ENCODE measurements around the gene AASDH.

The AASDH gene

DNA sequence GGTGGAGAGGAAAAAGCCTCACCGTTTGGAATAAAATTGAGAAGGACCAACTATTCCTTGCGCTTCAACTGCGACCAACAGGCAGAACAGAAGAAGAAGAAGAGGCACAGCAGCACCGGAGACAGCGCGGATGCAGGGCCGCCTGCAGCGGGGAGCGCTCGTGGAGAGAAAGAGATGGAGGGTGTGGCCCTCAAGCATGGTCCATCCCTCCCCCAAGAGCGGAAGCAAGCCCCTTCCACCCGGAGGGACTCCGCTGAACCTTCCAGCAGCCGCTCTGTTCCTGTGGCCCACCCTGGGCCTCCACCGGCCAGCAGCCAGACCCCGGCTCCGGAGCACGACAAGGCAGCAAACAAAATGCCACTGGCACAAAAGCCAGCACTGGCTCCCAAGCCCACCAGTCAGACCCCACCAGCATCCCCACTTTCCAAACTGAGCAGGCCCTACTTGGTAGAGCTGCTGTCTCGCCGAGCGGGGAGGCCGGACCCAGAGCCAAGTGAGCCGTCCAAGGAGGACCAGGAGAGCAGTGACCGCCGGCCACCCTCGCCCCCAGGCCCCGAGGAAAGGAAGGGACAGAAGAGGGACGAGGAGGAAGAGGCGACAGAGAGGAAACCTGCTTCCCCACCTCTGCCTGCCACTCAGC, 71.2 kb downstream of the AASDH start:
- DNase-seq (ENCODE audit: low read depth): no peak

DNA sequence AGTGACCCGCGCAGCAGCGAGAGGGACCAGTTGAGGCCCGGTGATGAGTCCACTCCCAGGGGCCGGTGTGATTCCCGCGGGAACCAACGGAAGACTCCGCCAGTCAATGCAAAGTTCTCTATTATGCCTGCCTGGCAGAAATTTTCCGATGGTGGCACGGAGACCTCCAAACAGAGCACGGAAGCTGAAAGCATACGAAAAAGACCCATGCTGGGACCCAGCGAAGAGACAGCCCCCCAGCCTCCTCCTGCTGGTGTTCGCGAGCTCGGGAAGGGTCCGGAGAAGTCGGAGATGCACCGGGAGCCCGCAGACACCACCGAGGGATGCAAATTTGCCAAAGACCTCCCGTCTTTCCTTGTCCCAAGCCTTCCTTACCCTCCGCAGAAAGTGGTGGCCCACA, 71.7 kb downstream of the AASDH start:
- no peak for DNase-seq (ENCODE audit: low read depth)

DNA sequence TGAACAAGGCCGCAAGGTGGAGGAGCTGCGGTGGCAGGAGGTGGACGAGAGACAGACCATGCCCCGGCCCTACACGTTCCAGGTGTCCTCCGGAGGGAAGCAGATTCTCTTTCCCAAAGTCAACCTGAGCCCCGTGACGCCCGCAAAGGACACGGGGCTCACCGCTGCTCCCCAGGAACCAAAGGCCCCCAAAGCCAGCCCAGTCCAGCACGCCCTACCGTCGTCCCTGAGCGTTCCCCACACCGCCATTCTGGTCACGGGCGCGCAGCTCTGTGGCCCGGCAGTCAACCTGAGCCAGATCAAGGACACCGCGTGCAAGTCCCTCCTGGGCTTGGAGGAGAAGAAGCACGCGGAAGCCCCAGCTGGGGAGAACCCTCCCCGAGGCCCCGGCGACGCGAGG, 72.2 kb downstream of the AASDH start:
- DNase-seq (ENCODE audit: low read depth): no peak

DNA sequence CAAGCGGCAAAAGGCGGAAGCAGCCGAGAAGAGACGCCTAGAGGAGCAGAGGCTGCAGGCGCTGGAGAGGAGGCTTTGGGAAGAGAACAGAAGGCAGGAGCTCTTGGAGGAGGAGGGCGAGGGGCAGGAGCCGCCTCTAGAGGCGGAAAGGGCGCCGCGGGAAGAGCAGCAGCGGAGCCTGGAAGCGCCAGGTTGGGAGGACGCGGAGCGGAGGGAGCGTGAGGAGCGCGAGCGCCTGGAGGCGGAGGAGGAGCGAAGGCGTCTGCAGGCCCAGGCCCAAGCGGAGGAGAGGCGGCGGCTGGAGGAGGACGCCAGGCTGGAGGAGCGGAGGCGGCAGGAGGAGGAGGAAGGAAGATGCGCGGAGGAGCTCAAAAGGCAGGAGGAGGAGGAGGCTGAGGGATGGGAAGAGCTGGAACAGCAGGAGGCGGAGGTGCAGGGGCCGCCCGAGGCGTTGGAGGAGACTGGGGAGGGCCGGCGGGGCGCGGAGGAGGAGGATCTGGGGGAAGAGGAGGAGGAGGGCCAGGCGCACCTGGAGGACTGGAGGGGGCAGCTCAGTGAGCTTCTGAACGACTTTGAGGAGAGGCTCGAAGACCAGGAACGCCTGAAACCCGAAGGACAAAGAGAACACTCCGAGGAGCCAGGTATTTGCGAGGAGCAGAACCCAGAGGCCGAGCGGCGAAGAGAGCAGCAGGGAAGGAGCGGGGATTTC, 72.9 kb downstream of the AASDH start:
- DNase-seq (ENCODE audit: low read depth): no peak

DNA sequence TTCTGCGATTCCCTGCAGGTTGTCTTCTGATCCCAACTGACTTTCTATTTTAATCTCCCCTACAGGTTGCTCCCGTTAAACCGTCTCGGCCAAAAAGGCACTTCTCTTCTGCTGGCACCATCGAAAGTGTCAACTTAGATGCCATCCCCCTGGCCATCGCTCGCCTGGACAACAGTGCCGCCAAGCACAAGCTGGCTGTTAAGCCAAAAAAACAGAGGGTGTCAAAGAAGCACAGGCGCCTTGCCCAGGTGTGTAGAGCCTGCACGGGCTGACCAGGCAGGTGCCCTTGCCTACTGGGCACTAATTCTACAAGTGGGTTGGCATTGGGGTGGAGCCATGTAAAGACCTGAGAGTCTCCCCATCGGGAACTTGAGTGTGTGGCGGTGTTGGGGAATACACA, 74.2 kb downstream of the AASDH start:
- DNase-seq (ENCODE audit: low read depth): no peak

DNA sequence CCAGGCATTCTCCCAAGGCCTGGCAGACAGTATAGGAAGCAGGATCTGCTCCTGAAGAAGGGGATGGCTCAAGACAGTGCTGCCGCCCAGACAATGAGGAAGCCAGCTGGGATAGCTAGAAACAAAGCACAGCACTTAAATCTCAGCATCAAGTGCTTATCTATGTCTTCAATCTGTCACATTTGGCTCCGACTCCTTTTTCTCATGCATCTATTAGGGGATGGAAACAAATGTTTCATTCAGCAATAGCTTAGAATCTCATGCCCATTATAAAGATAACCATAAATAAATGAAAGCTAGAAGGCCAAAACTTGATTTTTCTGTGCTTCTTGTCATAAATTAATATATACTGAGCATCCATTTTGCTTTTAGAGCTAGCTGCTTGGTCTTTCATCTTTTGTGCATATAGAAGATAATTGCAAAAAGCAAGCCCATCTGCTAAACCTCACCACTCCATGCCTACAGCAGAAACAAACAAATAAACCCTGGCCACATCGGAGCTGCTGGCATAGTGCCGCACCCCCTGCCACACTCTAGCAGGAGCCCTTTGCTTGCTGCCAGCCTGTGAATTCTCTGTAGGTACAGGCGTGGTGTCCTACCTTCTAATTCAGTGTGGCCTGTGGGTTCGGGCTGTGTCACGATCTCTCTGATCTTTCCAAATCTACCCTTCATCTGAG, 75.9 kb downstream of the AASDH start:
- no peak for DNase-seq (ENCODE audit: low read depth)

DNA sequence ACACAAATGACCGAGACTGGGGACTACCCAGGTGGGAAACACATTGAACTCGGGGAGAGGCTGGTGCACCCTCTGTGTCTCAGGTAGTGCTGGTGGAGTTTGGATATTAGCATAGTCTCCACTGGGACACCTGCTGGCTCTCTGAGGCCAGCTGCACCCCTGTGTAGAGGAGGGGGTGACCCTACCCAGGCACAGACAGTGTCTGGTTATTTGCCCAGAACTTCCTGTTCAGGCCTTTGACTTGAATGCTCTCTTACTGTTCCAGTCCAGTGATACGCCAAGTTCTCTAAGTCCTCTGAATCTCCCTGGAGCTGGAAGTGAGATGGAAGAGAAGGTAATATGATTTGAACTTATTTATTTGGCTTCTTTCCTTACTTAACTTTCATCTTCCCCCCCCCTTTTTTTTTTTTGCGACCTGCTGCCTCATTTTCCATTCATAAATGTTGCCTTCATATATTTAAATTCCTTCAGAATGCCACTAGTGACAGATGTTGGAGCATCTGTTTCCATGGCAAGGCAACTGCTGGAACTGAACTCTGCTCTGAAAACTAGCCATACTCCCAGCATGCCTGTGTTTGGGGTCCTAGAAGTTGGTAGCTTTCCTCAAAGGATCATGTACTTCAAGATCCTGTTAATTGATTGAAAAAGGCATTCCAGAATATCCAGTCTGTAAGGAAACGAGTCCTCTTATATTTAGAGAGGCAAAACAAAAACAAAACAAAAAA, 76.7 kb downstream of the AASDH start:
- no peak for DNase-seq (ENCODE audit: low read depth)

DNA sequence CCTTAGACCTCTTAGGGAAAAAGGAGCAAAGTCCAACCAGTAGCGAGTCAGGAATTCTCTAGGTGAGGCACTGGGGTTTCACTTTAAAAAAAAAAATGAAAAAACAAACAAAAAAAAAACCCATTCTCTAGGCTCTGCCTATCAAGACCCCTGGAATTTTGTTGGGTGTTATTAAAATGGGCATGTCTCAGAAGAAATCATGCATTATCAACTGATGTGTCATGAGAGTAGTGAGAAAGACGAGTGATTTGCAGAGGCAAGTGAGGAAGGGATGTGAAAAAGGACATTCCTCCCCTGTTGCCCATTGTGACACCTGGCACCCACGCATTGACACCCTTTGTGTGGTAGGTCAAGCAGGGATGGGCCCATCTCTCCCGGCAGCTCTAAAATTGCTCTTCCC, 78.9 kb downstream of the AASDH start:
- DNase-seq (ENCODE audit: low read depth): no peak

DNA sequence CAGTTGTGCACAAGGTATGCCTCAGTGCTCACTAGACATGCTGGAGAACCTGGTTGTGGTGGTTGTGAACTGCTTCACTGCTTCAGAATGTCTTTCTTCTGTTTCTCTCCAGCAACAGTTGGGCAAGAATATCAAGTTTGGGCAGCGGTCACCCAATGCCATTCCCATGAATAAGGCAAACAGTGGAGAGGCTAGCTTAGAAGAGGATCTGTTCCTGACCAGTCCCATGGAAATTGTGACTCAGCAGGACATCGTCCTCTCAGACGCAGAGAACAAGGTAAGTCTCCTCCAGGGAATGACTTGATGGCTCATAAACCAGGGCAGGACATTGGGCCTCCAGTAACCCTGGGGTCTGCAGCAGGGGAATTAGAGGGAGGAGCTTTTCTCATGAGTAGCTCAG, 79.9 kb downstream of the AASDH start:
- DNase-seq (ENCODE audit: low read depth): no peak

DNA sequence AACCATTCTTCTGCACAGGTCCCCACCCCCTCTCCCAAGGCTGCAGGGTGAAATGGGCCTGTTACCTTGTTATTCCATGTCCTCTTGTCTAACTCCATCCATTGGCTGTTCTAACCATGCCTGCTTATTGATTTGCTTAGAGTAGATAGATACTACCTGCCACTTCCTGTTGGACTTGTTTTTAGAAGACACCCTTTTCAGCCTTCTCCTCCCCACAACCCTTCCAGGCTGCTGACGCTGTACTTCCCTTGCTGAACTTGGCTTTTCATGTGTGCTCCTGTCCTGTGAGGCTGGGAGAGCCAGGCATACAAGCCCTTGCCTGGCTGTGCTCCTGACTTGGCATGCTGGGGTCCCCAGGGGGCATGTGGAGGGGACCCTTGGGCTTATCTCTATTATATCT, 81.9 kb downstream of the AASDH start:
- no peak for DNase-seq (ENCODE audit: low read depth)

DNA sequence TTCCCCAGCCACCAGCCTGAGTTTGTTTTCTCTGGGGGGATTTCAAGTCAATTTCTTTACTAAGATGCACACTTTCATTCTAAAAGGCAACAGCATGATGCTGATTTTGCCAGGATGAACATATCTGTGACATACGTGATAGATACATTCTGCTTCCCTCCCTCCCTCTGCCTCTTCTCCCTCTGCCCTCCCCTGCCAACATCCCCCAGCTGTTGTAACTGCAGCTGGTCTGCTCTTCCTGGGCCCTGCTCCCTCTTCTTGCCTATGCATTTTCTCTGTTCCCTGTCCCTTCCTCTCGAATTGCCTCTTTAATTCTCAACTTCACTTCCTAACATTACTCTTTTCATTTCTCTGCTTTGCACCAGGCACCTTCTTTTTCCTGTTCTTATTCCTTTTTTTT, 83.4 kb downstream of the AASDH start:
- no peak for DNase-seq (ENCODE audit: low read depth)

DNA sequence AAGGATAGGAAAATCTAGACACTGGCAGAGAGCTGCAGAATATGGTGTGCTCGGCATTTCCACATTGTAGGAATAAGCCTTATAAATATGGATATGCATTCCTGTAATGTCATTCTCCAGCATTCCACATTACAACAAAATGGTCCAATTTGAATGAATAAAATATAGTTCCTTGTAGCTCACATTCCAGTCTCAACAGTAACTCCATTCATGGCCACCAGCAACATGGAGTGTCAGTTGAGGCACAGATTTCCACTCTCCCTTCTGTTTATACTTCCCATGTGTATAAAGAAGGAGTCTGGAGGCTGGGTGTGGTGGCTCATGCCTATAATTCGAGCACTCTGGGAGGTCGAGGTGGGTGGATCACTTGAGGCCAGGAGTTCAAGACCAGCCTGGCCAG, 84.5 kb downstream of the AASDH start:
- no peak for DNase-seq (ENCODE audit: low read depth)

DNA sequence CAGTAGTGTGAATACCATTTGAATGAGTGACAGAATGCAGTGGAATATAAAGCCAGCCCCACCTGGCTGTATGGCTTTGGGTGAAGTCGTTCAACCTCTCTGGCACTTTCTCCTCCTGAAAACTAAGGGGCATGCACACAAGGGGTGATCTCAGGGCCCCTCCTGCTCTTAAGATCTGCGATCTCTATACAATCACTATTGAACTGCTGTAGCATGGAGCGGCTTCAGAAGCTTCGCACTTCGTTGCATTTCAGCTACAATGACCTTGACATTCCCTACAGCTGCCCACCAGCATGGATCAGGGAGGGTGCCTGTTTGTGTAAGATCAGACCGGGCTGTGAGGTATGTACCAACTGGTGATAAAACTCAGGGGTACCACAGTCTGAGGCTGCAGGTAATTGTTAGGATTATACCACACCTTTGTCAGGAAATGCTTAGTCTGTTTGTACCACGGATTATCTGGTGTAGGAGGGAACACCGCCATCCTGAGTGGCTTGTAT, 85.2 kb downstream of the AASDH start:
- DNase-seq (ENCODE audit: low read depth): no peak

DNA sequence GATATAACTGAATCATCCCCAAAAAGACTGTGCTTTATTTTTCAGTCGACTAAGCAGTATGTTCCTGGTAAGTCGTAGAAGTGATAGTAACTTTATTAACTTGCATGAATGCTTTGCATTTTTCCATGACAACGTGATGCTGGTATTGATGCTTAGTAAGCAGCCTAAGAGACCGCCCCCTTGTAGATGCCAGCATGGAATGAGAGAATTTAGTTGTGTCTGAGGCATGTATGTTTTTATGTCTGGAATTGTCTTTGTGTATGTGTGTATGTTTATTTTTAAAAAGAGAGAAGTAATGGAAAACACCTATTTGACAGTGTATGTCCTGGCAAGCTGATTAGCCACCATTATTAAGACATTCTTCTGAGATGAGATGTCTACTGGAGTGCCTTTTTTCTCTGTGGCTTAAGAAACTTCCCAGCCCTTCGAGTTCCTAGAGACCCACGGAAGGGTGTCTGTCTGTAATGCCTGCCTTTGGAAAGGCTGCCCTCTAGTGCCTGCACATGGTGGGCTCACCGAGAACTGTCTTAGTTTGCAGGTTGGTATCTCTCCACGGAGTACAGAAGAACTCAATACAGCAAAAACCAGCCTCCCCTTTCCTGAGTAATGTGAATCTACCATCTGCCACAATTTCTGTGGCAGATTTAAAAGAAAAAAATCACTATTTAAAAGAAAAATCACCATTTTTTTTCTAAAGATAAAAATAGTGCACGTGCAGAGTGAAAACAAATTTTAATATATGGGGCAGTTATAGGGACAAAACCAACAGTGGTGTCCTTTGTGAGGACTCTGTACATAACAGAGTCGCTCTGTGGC, 85.9 kb downstream of the AASDH start:
- DNase-seq (ENCODE audit: low read depth): peak; percentile 38

DNA sequence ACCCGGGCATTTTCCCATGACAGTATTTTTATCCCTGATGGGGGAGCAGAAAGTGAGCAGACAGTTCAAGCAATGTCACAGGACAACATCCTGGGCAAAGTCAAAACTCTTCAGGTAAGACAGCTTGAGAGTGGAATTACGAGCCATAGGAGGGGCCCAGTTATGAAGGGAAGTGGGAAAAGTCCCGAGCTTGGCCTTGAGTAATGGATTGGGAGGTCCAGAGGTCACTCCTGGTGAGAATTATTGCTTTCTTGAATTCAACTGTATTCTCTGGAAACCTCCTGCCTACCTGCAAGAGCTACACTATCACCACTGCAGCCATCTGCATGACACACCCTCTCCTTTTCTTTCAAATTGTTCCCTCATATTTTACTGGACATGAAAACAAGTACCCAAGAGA, 89.1 kb downstream of the AASDH start:
- DNase-seq (ENCODE audit: low read depth): no peak

DNA sequence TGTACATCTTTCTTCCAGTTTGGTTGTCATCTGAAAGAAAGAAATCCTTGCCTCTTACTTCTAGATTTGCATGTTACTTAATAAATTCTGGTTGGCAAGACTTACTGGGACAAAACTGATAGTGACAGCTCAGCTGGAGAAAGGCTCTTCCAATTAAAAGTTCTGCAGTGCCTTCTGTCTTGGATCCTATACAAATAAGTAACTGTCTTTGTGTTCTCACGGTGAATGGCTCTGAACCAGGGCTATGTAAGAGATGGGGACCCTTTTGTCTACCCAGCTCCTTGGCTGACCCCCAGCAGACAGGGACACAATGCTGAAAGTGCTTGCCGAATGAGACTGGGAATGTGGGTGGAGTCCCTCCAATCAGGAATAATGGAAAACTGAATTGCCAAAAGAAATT, 89.5 kb downstream of the AASDH start:
- no peak for DNase-seq (ENCODE audit: low read depth)

DNA sequence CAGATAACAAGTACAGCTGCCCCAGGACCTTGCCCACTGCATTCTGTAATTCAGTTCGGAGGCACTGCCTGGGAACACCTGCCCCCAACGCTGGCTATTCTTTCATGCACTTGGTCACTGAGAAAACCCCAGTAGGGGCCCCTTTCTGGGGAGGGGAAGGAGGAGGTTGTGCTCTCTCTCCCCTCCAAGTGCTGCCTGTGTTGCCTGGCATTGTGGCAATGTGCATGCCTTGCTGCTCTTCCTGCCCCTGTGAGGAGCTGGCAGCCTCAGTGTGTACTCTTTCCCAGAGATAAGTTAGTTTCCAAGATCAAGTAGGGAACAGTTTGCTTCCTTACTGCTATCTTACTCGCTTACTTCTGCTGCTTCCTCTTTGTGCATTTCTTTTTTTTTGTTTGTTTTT, 90.8 kb downstream of the AASDH start:
- no peak for DNase-seq (ENCODE audit: low read depth)

DNA sequence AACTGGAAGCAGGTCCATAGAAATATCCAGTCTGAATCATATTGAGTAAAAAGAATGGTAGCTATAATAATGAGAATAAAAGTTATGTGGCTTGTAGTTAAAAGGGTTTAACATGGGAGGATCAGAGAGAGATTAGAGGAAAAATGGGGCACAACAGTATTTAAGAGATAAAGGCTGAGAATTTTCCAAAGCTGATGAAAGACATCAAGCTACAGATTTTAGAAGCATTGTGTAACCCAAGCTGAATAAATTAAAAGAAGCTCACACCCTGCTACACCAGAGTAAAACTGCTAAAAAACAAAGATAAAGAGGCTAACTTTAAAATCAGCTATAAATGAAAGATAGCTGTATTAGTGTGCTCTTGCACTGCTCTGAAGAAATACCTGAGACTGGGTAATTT, 94.2 kb downstream of the AASDH start:
- no peak for DNase-seq (ENCODE audit: low read depth)

DNA sequence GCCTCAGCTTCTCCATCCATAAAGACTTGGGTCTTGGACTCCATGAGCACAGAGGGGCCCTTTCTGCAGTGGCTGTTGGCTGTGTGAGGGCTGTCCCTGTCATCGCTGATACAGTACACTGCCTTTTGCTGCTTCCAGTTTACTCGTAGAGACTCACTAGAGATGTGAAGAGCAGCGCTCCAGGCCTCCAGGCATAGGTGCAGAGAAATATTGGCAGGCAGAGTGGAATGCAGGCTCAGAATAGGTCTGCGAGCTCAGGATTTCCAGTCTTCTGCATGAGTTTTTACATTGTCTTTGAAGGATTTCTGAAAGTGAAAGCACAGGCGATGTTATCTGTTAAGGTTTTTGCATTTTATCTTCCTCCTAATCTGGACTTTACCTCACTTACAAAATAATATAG, 97.4 kb downstream of the AASDH start:
- no peak for DNase-seq (ENCODE audit: low read depth)

DNA sequence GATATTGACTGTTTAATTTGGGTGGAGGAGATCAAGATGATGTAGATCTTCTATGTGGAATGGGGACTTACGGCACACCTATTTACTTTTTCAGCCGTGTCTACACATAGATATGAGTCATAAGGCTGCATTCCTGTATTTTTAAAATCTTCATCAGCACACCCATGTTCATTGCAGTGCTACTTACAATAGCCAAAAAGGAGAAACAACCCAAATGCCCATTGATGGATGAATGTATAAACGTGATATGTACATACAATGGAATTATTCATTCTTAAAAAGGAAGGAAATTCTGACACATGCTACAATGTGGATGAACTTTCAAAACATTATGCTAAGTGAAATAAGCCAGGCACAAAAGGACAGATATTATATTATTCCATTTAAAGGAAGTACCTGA, 98.6 kb downstream of the AASDH start:
- DNase-seq (ENCODE audit: low read depth): no peak

All from activated gamma-delta T cell treated with anti-CD3 and anti-CD28 coated beads, Interleukin-2, amount 50 U/mL, for 16 hours (primary cell).